HepG2 (cell line): ENCODE data around the gene MASP2. TPM values are rescaled to one million over a fixed set of nuclear protein-coding genes. Genes with fewer than 3 reads are reported as not detected.

Experiments used
- DDIT3 ChIP-seq: sonication (generic); formaldehyde crosslinking; IDR thresholded peaks from 2 replicates; pipeline ENCODE4 v1.4.0; 2020; ENCODE audit warnings: mild to moderate bottlenecking, missing genetic modification reagents
- HCFC1 ChIP-seq: fragments of 150-350 bp; IDR thresholded peaks from 2 replicates; pipeline ENCODE4 v1.6.1; 2014; ENCODE audit warnings: low read depth, low read length
- HNRNPLL ChIP-seq: fragments of 200-400 bp; formaldehyde crosslinking; IDR thresholded peaks from 2 replicates; pipeline ENCODE4 v1.6.1; 2017; ENCODE audit warnings: mild to moderate bottlenecking, low read depth, low read length; ENCODE audit not compliant: poor library complexity, severe bottlenecking
- MTF1 ChIP-seq: sonication (generic); formaldehyde crosslinking; IDR thresholded peaks from 2 replicates; pipeline ENCODE4 v1.5.0; 2020; ENCODE audit warnings: missing genetic modification reagents
- RFX1 ChIP-seq: fragments of 450-650 bp; IDR thresholded peaks from 2 replicates; pipeline ENCODE4 v1.6.1; 2017
- ZC3H4 ChIP-seq: sonication (generic); formaldehyde crosslinking; IDR thresholded peaks from 2 replicates; pipeline ENCODE4 v1.4.0; 2020; ENCODE audit warnings: missing genetic modification reagents, borderline replicate concordance
- ZNF143 ChIP-seq: sonication (generic); formaldehyde crosslinking; IDR thresholded peaks from 2 replicates; pipeline ENCODE4 v1.4.0; 2020; ENCODE audit warnings: missing genetic modification reagents
- ZNF235 ChIP-seq: sonication (generic); formaldehyde crosslinking; IDR thresholded peaks from 2 replicates; pipeline ENCODE4 v1.8.1; 2023; ENCODE audit warnings: mild to moderate bottlenecking, missing genetic modification reagents, borderline replicate concordance
- ZNF264 ChIP-seq: sonication (generic); formaldehyde crosslinking; IDR thresholded peaks from 2 replicates; pipeline ENCODE4 v1.4.0; 2020; ENCODE audit warnings: missing genetic modification reagents
- ZNF292 ChIP-seq: sonication (generic); formaldehyde crosslinking; IDR thresholded peaks from 2 replicates; pipeline ENCODE4 v1.8.1; 2022; ENCODE audit warnings: mild to moderate bottlenecking, low read depth, missing genetic modification reagents, borderline replicate concordance
- ZNF3 ChIP-seq: IDR thresholded peaks from 2 replicates; pipeline ENCODE4 v1.7.0; 2017; ENCODE audit warnings: inconsistent platforms
- ZNF318 ChIP-seq: sonication (generic); formaldehyde crosslinking; IDR thresholded peaks from 2 replicates; pipeline ENCODE4 v1.4.0; 2020; ENCODE audit warnings: mild to moderate bottlenecking, missing genetic modification reagents
- ZNF563 ChIP-seq: sonication (generic); formaldehyde crosslinking; IDR thresholded peaks from 2 replicates; pipeline ENCODE4 v1.8.0; 2022; ENCODE audit warnings: mild to moderate bottlenecking, moderate library complexity, missing genetic modification reagents
- ZNF652 ChIP-seq: IDR thresholded peaks from 2 replicates; pipeline ENCODE4 v1.6.1; 2016; ENCODE audit warnings: low read depth, borderline replicate concordance
- ZNF710 ChIP-seq: sonication (generic); formaldehyde crosslinking; IDR thresholded peaks from 2 replicates; pipeline ENCODE4 v1.5.0; 2020; ENCODE audit warnings: mild to moderate bottlenecking, missing genetic modification reagents, borderline replicate concordance
- polyA plus RNA-seq, 8 experiments: library from polyadenylated mRNA; depleted of rRNA in 3 of 8; stranded (reverse) in 7 of 8; unstranded in 1 of 8; fragments of >200 nt; fragmentation: Illumina TruSeq in 4 of 8; extraction: Trizol in 4 of 8; gene quantifications; 2 replicates each; pipeline versions ENCODE4 v1.2.1 to v1.2.3, GENCODE V29; 2011 to 2016; ENCODE audit warnings: low read depth in 4 of 8, missing spikeins in 1 of 8, mixed read lengths in 1 of 8; ENCODE audit not compliant: insufficient read depth in 1 of 8
- total RNA-seq, 5 experiments: library from RNA; depleted of rRNA; stranded (reverse); fragments of >200 nt; fragmentation: Illumina TruSeq; extraction: Trizol; gene quantifications; 2 replicates each; pipeline ENCODE4 v1.2.3, GENCODE V29; 2016; ENCODE audit warnings: low read depth in 1 of 5
- TF ChIP-seq, protein P1 (sequence below): IDR thresholded peaks from 2 replicates; pipeline ENCODE4 v1.6.1; 2016; ENCODE audit warnings: missing genetic modification reagents, missing compliant biosample characterization

The MASP2 gene
- total and polyA plus RNA-seq, 2 of the 13 experiments (the other 11 are each of a cell fraction or from before 2014, with no cell fraction given), result 7.1 to 11.8 TPM

DNA sequence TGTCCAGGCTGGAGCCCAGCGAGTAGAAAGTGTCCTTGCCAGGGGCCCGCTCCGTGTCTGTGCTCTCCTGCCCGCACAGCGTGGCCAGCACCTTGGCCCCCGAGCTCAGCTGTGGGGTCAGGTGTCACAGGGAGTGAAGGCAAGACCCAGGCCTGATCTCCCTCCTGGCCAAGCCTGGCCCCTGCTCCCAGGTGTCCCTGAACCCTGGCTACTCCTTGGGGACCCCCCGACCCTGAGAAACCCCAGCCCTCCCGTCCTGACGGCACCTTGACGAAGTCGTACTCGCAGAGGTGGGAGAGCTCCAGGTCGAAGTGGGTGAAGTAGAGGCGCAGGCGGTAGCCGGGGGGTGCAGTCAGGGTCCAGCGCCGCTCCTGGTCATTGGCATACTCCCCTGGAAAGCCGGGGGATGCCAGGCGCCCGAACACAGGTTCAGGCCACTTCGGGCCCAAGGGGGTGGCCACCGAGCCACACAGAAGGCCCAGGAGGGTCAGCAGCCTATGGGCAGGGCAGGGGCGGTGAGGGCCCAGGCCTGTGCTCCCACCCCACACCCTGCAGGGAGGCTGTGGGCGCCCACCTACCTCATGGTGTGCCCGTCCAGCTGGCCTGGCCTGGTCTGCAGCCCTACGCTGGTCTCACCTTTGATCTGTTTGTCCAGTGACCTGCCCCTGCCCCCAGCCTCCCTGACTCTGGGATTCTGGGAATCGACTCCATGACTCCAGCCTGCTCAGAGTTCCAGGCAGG lies at the start of gene MASP2 (continued):
- TF ChIP-seq, protein P1, sequence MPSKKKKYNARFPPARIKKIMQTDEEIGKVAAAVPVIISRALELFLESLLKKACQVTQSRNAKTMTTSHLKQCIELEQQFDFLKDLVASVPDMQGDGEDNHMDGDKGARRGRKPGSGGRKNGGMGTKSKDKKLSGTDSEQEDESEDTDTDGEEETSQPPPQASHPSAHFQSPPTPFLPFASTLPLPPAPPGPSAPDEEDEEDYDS (CRISPR knock-in tag), result peak; percentile 66; the same call in 1 of the 2 replicates
- TF ChIP-seq RFX1 (no peak), ZNF292 (CRISPR knock-in tag) (0 out of 2 replicates have a peak, but pooled peaks have one; percentile 23), MTF1 (CRISPR knock-in tag) (no peak), ZNF563 (CRISPR knock-in tag) (0 out of 2 replicates have a peak, but pooled peaks have one; percentile 14), DDIT3 (CRISPR knock-in tag) (no peak), ZNF264 (CRISPR knock-in tag) (no peak; the same call in 1 of the 2 replicates), HCFC1 (no peak), ZNF235 (no peak), ZNF318 (CRISPR knock-in tag) (no peak), HNRNPLL (peak; percentile 27), ZNF652 (CRISPR knock-in tag) (no peak; the same call in 1 of the 2 replicates), ZNF143 (CRISPR knock-in tag) (peak; percentile 82), ZC3H4 (CRISPR knock-in tag) (0 out of 2 replicates have a peak, but pooled peaks have one; percentile 34), ZNF710 (CRISPR knock-in tag) (peak; percentile 35; the same call in 1 of the 2 replicates), ZNF3 (CRISPR knock-in tag) (no peak)
